SK-N-SH treated with all-trans-retinoic acid at 6 μM for 48 hours (cell line): ENCODE measurements around the gene PTPRN2.

Experiments used
- ATAC-seq: fragments of 200-7000 bp; cut with Tn5 transposase; 3 replicates; pipeline ENCODE4 v1.9.1; 2020; ENCODE audit warnings: mild to moderate bottlenecking, moderate library complexity
- ARNTL ChIP-seq: fragments of 450-650 bp; formaldehyde crosslinking; IDR thresholded peaks from 2 replicates; pipeline ENCODE4 v1.5.0; 2020; ENCODE audit warnings: low read depth, mild to moderate bottlenecking, moderate library complexity, borderline replicate concordance
- BACH2 ChIP-seq: fragments of 250-450 bp; sonication (Bioruptor Pico); IDR thresholded peaks from 2 replicates; pipeline ENCODE4 v1.9.0; 2021; ENCODE audit warnings: mild to moderate bottlenecking, borderline replicate concordance
- CSDC2 ChIP-seq: fragments of 250-450 bp; sonication (Bioruptor Pico); IDR thresholded peaks from 2 replicates; pipeline ENCODE4 v1.5.0; 2020; ENCODE audit warnings: mild to moderate bottlenecking, moderate library complexity
- ESRRG ChIP-seq: fragments of 250-450 bp; sonication (Bioruptor Pico); IDR thresholded peaks from 2 replicates; pipeline ENCODE4 v1.6.1; 2021; ENCODE audit warnings: mild to moderate bottlenecking
- GLIS3 ChIP-seq: fragments of 250-450 bp; sonication (Bioruptor Pico); IDR thresholded peaks from 2 replicates; pipeline ENCODE4 v1.5.0; 2020; ENCODE audit warnings: mild to moderate bottlenecking, moderate library complexity
- ISL1 ChIP-seq: fragments of 250-450 bp; sonication (Bioruptor Pico); IDR thresholded peaks from 2 replicates; pipeline ENCODE4 v2.1.2; 2022; ENCODE audit warnings: mild to moderate bottlenecking, moderate library complexity
- OSR1 ChIP-seq: fragments of 250-450 bp; sonication (Bioruptor Pico); IDR thresholded peaks from 2 replicates; pipeline ENCODE4 v1.8.0; 2022; ENCODE audit warnings: moderate library complexity, mild to moderate bottlenecking, inconsistent platforms
- PPARA ChIP-seq: fragments of 250-450 bp; sonication (Bioruptor Pico); IDR thresholded peaks from 2 replicates; pipeline ENCODE4 v1.5.0; 2020; ENCODE audit warnings: mild to moderate bottlenecking, borderline replicate concordance
- RARB ChIP-seq: fragments of 250-450 bp; sonication (Bioruptor Pico); IDR thresholded peaks from 2 replicates; pipeline ENCODE4 v1.8.0; 2021; ENCODE audit warnings: mild to moderate bottlenecking, moderate library complexity
- TCF4 ChIP-seq: fragments of 250-450 bp; sonication (Bioruptor Pico); IDR thresholded peaks from 2 replicates; pipeline ENCODE4 v1.8.0; 2021; ENCODE audit warnings: mild to moderate bottlenecking, moderate library complexity, borderline replicate concordance
- TOX ChIP-seq: fragments of 250-450 bp; sonication (Bioruptor Pico); IDR thresholded peaks from 2 replicates; pipeline ENCODE4 v1.8.0; 2021; ENCODE audit warnings: mild to moderate bottlenecking, moderate library complexity, borderline replicate concordance
- ZC3H10 ChIP-seq: fragments of 250-450 bp; sonication (Bioruptor Pico); IDR thresholded peaks from 2 replicates; pipeline ENCODE4 v1.5.1; 2021; ENCODE audit warnings: mild to moderate bottlenecking, moderate library complexity
- ZFP30 ChIP-seq: fragments of 450-650 bp; formaldehyde crosslinking; IDR thresholded peaks from 2 replicates; pipeline ENCODE4 v1.5.0; 2022; ENCODE audit warnings: mild to moderate bottlenecking, moderate library complexity
- ZNF565 ChIP-seq: fragments of 450-650 bp; formaldehyde crosslinking; conservative IDR thresholded peaks from 2 replicates; pipeline ENCODE4 v1.5.0; 2020; ENCODE audit warnings: low read depth, mild to moderate bottlenecking, moderate library complexity
- ZNF70 ChIP-seq: fragments of 450-650 bp; formaldehyde crosslinking; IDR thresholded peaks from 2 replicates; pipeline ENCODE4 v1.5.0; 2020; ENCODE audit warnings: mild to moderate bottlenecking, moderate library complexity
- ZNF8 ChIP-seq: fragments of 450-650 bp; formaldehyde crosslinking; IDR thresholded peaks from 2 replicates; pipeline ENCODE4 v1.5.0; 2020; ENCODE audit warnings: mild to moderate bottlenecking, moderate library complexity
- TF ChIP-seq, protein P1 (sequence below): fragments of 250-450 bp; sonication (Bioruptor Pico); IDR thresholded peaks from 2 replicates; pipeline ENCODE4 v1.8.0; 2021; ENCODE audit warnings: low read depth, mild to moderate bottlenecking, moderate library complexity, borderline replicate concordance
- TF ChIP-seq, protein P2 (sequence below): fragments of 250-450 bp; sonication (Bioruptor Pico); IDR thresholded peaks from 2 replicates; pipeline ENCODE4 v1.8.0; 2020; ENCODE audit warnings: mild to moderate bottlenecking, moderate library complexity, borderline replicate concordance
- TF ChIP-seq, protein P3 (sequence below): fragments of 250-450 bp; sonication (Bioruptor Pico); IDR thresholded peaks from 2 replicates; pipeline ENCODE4 v1.5.1; 2020; ENCODE audit warnings: low read depth, mild to moderate bottlenecking, moderate library complexity
- TF ChIP-seq, protein P4 (sequence below): fragments of 250-450 bp; sonication (Bioruptor Pico); IDR thresholded peaks from 2 replicates; pipeline ENCODE4 v1.5.0; 2020; ENCODE audit warnings: mild to moderate bottlenecking, moderate library complexity
- TF ChIP-seq, protein P5 (sequence below): fragments of 250-450 bp; sonication (Bioruptor Pico); IDR thresholded peaks from 2 replicates; pipeline ENCODE4 v1.5.1; 2021; ENCODE audit warnings: mild to moderate bottlenecking, moderate library complexity

PTPRN2 gene

DNA sequence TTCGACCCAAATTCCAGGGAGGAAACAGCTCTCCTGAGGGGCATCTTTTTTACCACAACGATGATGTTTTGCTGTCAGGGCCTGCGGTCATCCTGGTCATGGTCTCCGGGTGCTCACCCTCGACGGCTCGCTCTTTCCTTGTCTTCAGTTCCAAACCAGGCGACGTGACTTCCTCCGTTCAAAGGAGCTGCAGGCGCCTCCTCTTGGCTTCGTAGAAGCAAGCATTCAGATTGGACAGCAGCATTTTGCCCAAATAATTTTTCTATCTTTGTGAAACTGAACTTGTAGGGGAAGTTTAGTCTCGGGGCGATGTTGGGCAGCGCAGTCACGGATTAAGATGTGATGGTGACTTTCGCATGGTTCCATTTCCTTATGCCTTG is 1042.0 kb downstream of the PTPRN2 start:
- ATAC-seq = no peak
- TF ChIP-seq GLIS3 (no peak), ESRRG (CRISPR knock-in tag) (no peak), PPARA (CRISPR knock-in tag) (no peak), RARB (CRISPR knock-in tag) (no peak), ZNF565 (CRISPR knock-in tag) (no peak), TOX (no peak), ISL1 (no peak), ZNF8 (CRISPR knock-in tag) (no peak), ZFP30 (CRISPR knock-in tag) (no peak), TCF4 (CRISPR knock-in tag) (no peak)
- TF ChIP-seq, protein P1, sequence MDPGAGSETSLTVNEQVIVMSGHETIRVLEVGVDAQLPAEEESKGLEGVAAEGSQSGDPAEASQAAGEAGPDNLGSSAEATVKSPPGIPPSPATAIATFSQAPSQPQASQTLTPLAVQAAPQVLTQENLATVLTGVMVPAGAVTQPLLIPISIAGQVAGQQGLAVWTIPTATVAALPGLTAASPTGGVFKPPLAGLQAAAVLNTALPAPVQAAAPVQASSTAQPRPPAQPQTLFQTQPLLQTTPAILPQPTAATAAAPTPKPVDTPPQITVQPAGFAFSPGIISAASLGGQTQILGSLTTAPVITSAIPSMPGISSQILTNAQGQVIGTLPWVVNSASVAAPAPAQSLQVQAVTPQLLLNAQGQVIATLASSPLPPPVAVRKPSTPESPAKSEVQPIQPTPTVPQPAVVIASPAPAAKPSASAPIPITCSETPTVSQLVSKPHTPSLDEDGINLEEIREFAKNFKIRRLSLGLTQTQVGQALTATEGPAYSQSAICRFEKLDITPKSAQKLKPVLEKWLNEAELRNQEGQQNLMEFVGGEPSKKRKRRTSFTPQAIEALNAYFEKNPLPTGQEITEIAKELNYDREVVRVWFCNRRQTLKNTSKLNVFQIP (CRISPR knock-in tag) = no peak
- TF ChIP-seq, protein P2, sequence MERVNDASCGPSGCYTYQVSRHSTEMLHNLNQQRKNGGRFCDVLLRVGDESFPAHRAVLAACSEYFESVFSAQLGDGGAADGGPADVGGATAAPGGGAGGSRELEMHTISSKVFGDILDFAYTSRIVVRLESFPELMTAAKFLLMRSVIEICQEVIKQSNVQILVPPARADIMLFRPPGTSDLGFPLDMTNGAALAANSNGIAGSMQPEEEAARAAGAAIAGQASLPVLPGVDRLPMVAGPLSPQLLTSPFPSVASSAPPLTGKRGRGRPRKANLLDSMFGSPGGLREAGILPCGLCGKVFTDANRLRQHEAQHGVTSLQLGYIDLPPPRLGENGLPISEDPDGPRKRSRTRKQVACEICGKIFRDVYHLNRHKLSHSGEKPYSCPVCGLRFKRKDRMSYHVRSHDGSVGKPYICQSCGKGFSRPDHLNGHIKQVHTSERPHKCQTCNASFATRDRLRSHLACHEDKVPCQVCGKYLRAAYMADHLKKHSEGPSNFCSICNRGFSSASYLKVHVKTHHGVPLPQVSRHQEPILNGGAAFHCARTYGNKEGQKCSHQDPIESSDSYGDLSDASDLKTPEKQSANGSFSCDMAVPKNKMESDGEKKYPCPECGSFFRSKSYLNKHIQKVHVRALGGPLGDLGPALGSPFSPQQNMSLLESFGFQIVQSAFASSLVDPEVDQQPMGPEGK (CRISPR knock-in tag) = no peak
- TF ChIP-seq, protein P3, sequence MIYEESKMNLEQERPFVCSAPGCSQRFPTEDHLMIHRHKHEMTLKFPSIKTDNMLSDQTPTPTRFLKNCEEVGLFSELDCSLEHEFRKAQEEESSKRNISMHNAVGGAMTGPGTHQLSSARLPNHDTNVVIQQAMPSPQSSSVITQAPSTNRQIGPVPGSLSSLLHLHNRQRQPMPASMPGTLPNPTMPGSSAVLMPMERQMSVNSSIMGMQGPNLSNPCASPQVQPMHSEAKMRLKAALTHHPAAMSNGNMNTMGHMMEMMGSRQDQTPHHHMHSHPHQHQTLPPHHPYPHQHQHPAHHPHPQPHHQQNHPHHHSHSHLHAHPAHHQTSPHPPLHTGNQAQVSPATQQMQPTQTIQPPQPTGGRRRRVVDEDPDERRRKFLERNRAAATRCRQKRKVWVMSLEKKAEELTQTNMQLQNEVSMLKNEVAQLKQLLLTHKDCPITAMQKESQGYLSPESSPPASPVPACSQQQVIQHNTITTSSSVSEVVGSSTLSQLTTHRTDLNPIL (CRISPR knock-in tag) = no peak
- TF ChIP-seq, protein P4, sequence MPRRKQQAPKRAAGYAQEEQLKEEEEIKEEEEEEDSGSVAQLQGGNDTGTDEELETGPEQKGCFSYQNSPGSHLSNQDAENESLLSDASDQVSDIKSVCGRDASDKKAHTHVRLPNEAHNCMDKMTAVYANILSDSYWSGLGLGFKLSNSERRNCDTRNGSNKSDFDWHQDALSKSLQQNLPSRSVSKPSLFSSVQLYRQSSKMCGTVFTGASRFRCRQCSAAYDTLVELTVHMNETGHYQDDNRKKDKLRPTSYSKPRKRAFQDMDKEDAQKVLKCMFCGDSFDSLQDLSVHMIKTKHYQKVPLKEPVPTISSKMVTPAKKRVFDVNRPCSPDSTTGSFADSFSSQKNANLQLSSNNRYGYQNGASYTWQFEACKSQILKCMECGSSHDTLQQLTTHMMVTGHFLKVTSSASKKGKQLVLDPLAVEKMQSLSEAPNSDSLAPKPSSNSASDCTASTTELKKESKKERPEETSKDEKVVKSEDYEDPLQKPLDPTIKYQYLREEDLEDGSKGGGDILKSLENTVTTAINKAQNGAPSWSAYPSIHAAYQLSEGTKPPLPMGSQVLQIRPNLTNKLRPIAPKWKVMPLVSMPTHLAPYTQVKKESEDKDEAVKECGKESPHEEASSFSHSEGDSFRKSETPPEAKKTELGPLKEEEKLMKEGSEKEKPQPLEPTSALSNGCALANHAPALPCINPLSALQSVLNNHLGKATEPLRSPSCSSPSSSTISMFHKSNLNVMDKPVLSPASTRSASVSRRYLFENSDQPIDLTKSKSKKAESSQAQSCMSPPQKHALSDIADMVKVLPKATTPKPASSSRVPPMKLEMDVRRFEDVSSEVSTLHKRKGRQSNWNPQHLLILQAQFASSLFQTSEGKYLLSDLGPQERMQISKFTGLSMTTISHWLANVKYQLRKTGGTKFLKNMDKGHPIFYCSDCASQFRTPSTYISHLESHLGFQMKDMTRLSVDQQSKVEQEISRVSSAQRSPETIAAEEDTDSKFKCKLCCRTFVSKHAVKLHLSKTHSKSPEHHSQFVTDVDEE = no peak

DNA sequence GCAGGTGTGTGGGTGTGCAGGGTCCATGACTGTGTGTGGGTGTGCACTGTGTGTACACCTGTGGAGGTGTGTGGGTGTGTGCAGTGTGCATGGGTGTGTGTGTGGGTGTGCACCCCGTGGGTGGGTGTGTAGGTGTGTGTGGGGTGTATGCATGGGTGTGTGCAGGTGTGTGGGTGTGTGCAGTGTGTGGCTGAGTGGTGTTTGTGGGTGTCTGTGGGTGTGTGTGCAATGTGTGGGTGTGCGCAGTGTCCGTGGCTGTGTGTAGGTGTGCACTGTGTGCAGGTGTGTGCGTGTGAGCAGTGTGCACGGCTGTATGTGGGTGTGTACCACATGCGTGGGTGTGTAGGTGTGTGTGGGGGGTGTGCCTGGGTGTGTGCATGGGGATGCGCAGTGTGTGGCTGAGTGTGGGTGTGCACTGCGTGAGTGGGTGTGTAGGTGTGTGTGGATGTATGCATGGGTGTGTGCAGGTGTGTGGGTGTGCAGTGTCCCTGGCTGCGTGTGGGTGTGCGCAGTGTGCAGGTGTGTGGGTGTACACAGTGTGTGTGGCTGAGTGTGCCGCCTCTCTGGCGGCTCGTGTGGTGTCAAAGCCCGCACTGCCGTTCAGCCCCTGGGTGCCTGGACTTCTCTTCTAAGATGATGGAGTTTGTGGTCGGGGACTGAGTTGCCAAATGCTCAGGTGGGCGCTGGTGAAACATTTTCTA is 1042.5 kb downstream of the PTPRN2 start:
- TF ChIP-seq OSR1 (CRISPR knock-in tag) = no peak
- TF ChIP-seq, all 23 proteins: peak for 0
- ATAC-seq = no peak

DNA sequence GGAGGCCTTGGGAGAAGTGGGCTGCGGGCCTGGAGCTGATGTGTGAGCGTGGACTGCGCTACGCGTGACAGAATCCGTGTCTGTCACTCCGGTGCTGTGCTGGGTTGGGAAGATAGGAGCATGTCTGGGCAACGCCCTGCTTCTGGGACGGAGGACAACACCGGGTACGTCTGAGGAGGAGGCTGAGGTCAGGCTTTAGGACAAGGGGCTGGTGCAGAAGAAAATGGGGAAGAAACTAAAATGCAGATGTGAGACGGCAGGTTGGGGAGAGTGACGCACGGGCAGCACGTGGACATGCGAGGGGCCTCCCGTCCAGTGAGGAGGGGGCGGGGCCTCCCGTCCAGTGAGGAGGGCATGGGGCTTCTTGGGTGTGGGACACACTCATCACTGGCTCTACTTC is 1043.4 kb downstream of the PTPRN2 start:
- ATAC-seq = no peak
- TF ChIP-seq ISL1 = no peak
- TF ChIP-seq PPARA (CRISPR knock-in tag) = no peak
- no peak for TF ChIP-seq CSDC2
- no peak for TF ChIP-seq ZNF8 (CRISPR knock-in tag)
- TF ChIP-seq TOX = no peak
- TF ChIP-seq ZNF70 (CRISPR knock-in tag) = no peak
- no peak for TF ChIP-seq ARNTL (CRISPR knock-in tag)
- TF ChIP-seq, protein P5, sequence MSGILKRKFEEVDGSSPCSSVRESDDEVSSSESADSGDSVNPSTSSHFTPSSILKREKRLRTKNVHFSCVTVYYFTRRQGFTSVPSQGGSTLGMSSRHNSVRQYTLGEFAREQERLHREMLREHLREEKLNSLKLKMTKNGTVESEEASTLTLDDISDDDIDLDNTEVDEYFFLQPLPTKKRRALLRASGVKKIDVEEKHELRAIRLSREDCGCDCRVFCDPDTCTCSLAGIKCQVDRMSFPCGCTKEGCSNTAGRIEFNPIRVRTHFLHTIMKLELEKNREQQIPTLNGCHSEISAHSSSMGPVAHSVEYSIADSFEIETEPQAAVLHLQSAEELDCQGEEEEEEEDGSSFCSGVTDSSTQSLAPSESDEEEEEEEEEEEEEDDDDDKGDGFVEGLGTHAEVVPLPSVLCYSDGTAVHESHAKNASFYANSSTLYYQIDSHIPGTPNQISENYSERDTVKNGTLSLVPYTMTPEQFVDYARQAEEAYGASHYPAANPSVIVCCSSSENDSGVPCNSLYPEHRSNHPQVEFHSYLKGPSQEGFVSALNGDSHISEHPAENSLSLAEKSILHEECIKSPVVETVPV = no peak
- TF ChIP-seq, protein P3 (CRISPR knock-in tag) = no peak
- TF ChIP-seq ZFP30 (CRISPR knock-in tag) = no peak
- TF ChIP-seq, protein P4 = no peak
- no peak for TF ChIP-seq BACH2 (CRISPR knock-in tag)
- TF ChIP-seq TCF4 (CRISPR knock-in tag) = no peak
- TF ChIP-seq ZC3H10 = no peak
- TF ChIP-seq, all 23 proteins: peak for 0
